Caco-2 (cell line): ENCODE results near the gene GRIK3. TPM values are rescaled to one million over a fixed set of nuclear protein-coding genes. Genes with fewer than 3 reads are reported as not detected.
"Not testable (repeated sequence)": the region's sequence is repeated elsewhere in the genome, so short reads cannot be mapped to it uniquely, and the experiment has no call there.

Source experiments
- BruUV-seq: library from RNA; stranded (reverse); fragments of 400-500 nt; replicated peaks from 2 replicates; lab custom pipeline; 2021; lab: Mats Ljungman, UMichigan
- CTCF ChIA-PET: fragments of 300-600 bp; sonication (Branson Sonifier 250); formaldehyde crosslinking; loops from one replicate; lab custom pipeline; 2022; ENCODE audit warnings: antibody characterized with exemption; lab: Charles Lee
- POLR2A ChIA-PET: fragments of 300-600 bp; sonication (Branson Sonifier 250); formaldehyde crosslinking; loops from one replicate; lab custom pipeline; 2022; ENCODE audit warnings: antibody characterized with exemption; lab: Charles Lee
- DNase-seq, 2 experiments: peaks; one replicate each; pipeline versions ENCODE4 v3.0.0 to v3.0.0-alpha.2; 2020 to 2022
- H3K27me3 ChIP-seq: replicated peaks from 2 replicates; pipeline ENCODE4 v1.6.0; 2011; ENCODE audit warnings: low read length; ENCODE audit not compliant: control insufficient read depth, insufficient read depth
- H3K36me3 ChIP-seq: 2 replicates; pipeline ENCODE4 v1.5.1; 2011; ENCODE audit warnings: low read length; ENCODE audit not compliant: control insufficient read depth, insufficient read depth
- H3K4me1 ChIP-seq: fragments of 250-450 bp; sonication (Bioruptor Pico); 2 replicates; pipeline ENCODE4 v1.5.1; 2020; ENCODE audit warnings: mild to moderate bottlenecking
- H3K4me3 ChIP-seq: 2 replicates; pipeline ENCODE4 v1.5.1; 2011; ENCODE audit warnings: low read depth, mild to moderate bottlenecking, control low read depth, low read length
- H3K9me3 ChIP-seq: fragments of 250-450 bp; sonication (Bioruptor Pico); 2 replicates; pipeline ENCODE4 v1.5.1; 2020; ENCODE audit warnings: mild to moderate bottlenecking, moderate library complexity
- H3K27ac Mint-ChIP-seq: one replicate; pipeline ENCODE4 v1.8.0; 2022; ENCODE audit warnings: mixed read lengths; ENCODE audit not compliant: unreplicated experiment
- H3K27me3 Mint-ChIP-seq: one replicate; pipeline ENCODE4 v1.8.0; 2022; ENCODE audit warnings: mixed read lengths; ENCODE audit not compliant: insufficient read depth, unreplicated experiment
- H3K36me3 Mint-ChIP-seq: one replicate; pipeline ENCODE4 v1.8.0; 2022; ENCODE audit warnings: mild to moderate bottlenecking, mixed read lengths; ENCODE audit not compliant: insufficient read depth, unreplicated experiment
- H3K4me1 Mint-ChIP-seq: one replicate; pipeline ENCODE4 v1.8.0; 2022; ENCODE audit warnings: low read depth, mixed read lengths; ENCODE audit not compliant: unreplicated experiment
- H3K4me3 Mint-ChIP-seq: one replicate; pipeline ENCODE4 v1.8.0; 2022; ENCODE audit warnings: mild to moderate bottlenecking, moderate library complexity, mixed read lengths; ENCODE audit not compliant: unreplicated experiment
- H3K9me3 Mint-ChIP-seq: one replicate; pipeline ENCODE4 v1.8.0; 2022; ENCODE audit warnings: mixed read lengths; ENCODE audit not compliant: unreplicated experiment
- CTCF ChIP-seq, 2 experiments: fragments of 200-600 bp in 1 of 2; IDR thresholded peaks; 1 replicate in 1 of 2; 2 replicates in 1 of 2; pipeline versions ENCODE4 v1.5.1 to v1.8.0; 2011 to 2022; ENCODE audit warnings: antibody characterized with exemption in 1 of 2, control low read depth in 1 of 2, inconsistent platforms in 1 of 2, low read depth in 1 of 2, low read length in 1 of 2, mild to moderate bottlenecking in 1 of 2, moderate library complexity in 1 of 2; ENCODE audit not compliant: insufficient read depth in 1 of 2, severe bottlenecking in 1 of 2, unreplicated experiment in 1 of 2
- intact Hi-C: fragments of 100-400 bp; cut with micrococcal nuclease; formaldehyde crosslinking; loops from one replicate; pipeline ENCODE4 v1.10.0; 2022; ENCODE audit not compliant: unreplicated experiment
- total RNA-seq: library from RNA; stranded (reverse); gene quantifications from 2 replicates; pipeline ENCODE4 v1.2.3, GENCODE V29; 2022

GRIK3 gene
- total RNA-seq, 1 experiment from 2014 or later: not detected

DNA sequence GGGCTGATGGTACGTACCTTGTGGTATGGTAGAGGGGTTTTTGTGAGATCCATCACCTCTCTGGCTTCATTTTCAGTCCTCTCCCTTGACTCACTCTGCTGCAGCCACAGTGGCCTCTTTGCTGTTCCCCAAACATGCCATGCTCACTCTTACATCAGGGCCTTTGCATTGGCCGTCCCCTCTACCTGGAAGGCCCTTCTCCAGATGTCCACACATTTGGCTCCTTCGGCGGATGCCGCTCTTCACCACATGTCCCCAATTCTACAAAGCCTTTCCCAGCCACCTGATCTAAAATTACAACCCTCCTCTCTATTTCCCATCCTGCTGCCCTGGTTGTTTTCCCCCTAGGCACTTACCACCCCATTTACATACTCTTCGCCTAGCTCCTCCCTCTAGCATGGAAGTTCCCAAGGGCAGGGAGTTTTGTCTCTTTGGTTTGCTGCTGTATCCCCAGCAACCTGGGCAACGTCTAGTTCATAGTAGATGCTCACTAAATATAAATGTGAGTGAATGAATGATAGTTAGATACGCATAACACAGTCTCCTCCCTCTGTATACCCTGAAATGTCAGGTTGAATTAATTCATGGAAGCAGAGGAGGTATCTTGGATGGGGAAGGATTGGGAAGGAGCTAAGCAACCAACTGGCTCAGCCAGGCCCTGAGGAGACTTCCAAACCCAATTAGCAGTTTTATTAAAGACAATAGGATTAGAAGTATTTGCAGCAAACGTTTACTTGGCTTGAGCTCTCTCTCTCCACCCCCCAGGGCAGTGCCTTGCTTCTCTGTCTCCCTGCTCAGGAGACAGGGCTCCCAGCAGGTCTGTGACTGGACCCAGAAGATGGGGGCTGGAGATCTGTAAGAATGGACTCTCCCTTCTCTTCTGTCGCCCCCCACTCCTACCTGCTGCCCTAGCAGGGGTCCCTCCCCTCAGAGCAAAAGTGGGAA, 264.2 kb downstream of the GRIK3 start:
- Mint-ChIP-seq H3K27me3 (peaks cover 16% of the 10 kb centered on the region), H3K4me1 (no peaks in the 10 kb centered on the region), H3K9me3 (no peaks in the 10 kb centered on the region), H3K27ac (no peak overlapping the region), H3K36me3 (no peaks in the 10 kb centered on the region), H3K4me3 (no peak overlapping the region)
- no peak for DNase-seq
- CTCF ChIA-PET: no interaction called here
- BruUV-seq: no TSS peak
- Histone ChIP-seq H3K36me3 (no peaks in the 10 kb centered on the region), H3K4me3 (no peak overlapping the region), H3K4me1 (no peaks in the 10 kb centered on the region), H3K9me3 (no peaks in the 10 kb centered on the region), H3K27me3 (no peaks in the 10 kb centered on the region)
- POLR2A ChIA-PET: no interaction called here
- no peak for TF ChIP-seq CTCF (IDR thresholded peaks at IDR 0.05; ENCODE audit: insufficient read depth in 1 of 2, low read depth in 1 of 2, low read length in 1 of 2, severe bottlenecking in 1 of 2, unreplicated experiment in 1 of 2)
- intact Hi-C loops: no loop called here

DNA sequence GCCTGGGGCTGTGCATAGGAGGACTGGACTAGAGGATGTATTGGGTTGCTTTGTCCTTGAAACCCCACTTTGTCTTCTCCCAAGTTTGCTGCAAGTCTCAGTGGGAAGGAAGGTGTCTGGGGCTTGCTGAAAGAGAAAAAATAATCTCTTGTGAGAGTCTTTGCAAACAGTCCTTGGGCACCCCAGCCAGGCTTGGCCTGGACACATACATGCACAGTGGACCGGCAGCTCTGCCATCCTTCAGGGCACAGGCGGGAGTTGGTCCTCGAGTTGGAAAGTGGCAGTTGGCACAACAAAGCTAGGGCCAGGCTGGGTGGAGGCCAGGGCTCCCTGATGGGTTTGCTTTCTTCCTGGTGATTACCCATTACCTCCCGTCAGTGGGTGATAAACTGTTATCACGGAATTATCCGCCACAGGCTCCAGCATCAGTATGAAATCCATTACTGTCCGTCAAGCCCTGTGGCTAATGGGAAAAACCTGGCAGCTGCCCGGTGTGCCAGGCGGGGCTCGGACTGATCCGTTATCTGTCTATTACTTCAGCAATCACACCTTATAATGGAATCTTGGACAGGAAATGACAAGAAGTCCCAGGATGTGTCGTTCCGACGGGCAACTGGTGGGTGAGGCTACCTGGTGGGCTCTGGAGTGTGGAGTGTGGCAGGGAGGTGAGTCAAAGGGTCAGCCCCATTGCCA, 265.7 kb downstream of the GRIK3 start:
- no peak for TF ChIP-seq CTCF (IDR thresholded peaks at IDR 0.05; ENCODE audit: insufficient read depth in 1 of 2, low read depth in 1 of 2, low read length in 1 of 2, severe bottlenecking in 1 of 2, unreplicated experiment in 1 of 2)
- intact Hi-C loops: no loop called here
- Histone ChIP-seq H3K9me3 (no peaks in the 10 kb centered on the region), H3K27me3 (no peaks in the 10 kb centered on the region), H3K4me1 (no peaks in the 10 kb centered on the region), H3K4me3 (no peak overlapping the region), H3K36me3 (no peaks in the 10 kb centered on the region)
- Mint-ChIP-seq H3K9me3 (no peaks in the 10 kb centered on the region), H3K27ac (no peak overlapping the region), H3K36me3 (no peaks in the 10 kb centered on the region), H3K4me1 (no peaks in the 10 kb centered on the region), H3K4me3 (no peak overlapping the region), H3K27me3 (peaks cover 13% of the 10 kb centered on the region)
- ChIA-PET CTCF (no interaction called here), POLR2A (no interaction called here)
- no TSS peak for BruUV-seq
- no peak for DNase-seq

DNA sequence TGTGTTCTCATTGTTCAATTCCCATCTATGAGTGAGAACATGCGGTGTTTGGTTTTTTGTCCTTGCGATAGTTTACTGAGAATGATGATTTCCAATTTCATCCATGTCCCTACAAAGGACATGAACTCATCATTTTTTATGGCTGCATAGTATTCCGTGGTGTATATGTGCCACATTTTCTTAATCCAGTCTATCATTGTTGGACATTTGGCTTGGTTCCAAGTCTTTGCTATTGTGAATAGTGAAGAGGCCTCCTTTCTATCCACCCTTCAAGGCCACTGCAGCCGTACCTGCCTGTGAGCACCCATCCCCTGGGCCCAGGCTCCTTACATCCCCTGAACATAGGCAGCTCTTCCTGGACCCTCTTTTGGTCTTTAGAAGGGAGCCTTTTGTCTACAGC, 266.9 kb downstream of the GRIK3 start:
- H3K4me1 Mint-ChIP-seq, POLR2A ChIA-PET, H3K9me3 ChIP-seq, H3K36me3 ChIP-seq, H3K4me1 ChIP-seq, DNase-seq, H3K36me3 Mint-ChIP-seq, H3K27me3 ChIP-seq, intact Hi-C loops, H3K4me3 Mint-ChIP-seq, H3K27ac Mint-ChIP-seq, H3K9me3 Mint-ChIP-seq, CTCF ChIA-PET, H3K4me3 ChIP-seq, BruUV-seq: not testable (repeated sequence)
- peaks cover 13% of the 10 kb centered on the region for H3K27me3 Mint-ChIP-seq
